PC-3 (cell line): Measurements from ENCODE around the gene KNTC1. TPM values are rescaled to one million over a fixed set of nuclear protein-coding genes. Genes with fewer than 3 reads are reported as not detected.
A peak's percentile ranks its signal among the peaks of the same experiment; 100 is the strongest.

ENCODE experiments used
- ATAC-seq: fragments of 200-7000 bp; cut with Tn5 transposase; 2 replicates; pipeline ENCODE4 v1.9.1; 2020; ENCODE audit warnings: mild to moderate bottlenecking, moderate library complexity
- BruUV-seq: library from RNA; stranded (reverse); fragments of 400-500 nt; replicated peaks from 2 replicates; lab custom pipeline; 2021; lab: Mats Ljungman, UMichigan
- CTCF ChIA-PET: fragments of 300-600 bp; sonication (Branson Sonifier 250); formaldehyde crosslinking; loops from one replicate; lab custom pipeline; 2022; ENCODE audit warnings: antibody characterized with exemption; lab: Charles Lee
- POLR2A ChIA-PET: fragments of 300-600 bp; sonication (Branson Sonifier 250); formaldehyde crosslinking; loops from one replicate; lab custom pipeline; 2022; ENCODE audit warnings: antibody characterized with exemption; ENCODE audit not compliant: unreplicated experiment; lab: Charles Lee
- DNase-seq: peaks from one replicate; pipeline ENCODE4 v3.0.0-alpha.2; 2015
- H2AFZ ChIP-seq: fragments of 300-600 bp; sonication (generic); 2 replicates; pipeline ENCODE4 v1.6.0; 2016; ENCODE audit warnings: antibody characterized with exemption, low read length
- H3F3A ChIP-seq: fragments of 300-600 bp; sonication (generic); one replicate; pipeline ENCODE4 v1.6.0; 2017; ENCODE audit warnings: antibody characterized with exemption, low read length, control low read depth, mild to moderate bottlenecking; ENCODE audit not compliant: unreplicated experiment
- H3K27ac ChIP-seq: fragments of 300-600 bp; sonication (generic); 2 replicates; pipeline ENCODE4 v1.5.1; 2016; ENCODE audit warnings: mild to moderate bottlenecking, low read length
- H3K27me3 ChIP-seq: fragments of 300-600 bp; sonication (generic); 2 replicates; pipeline ENCODE4 v1.6.1; 2016; ENCODE audit warnings: low read length, mixed read lengths
- H3K36me3 ChIP-seq: fragments of 300-600 bp; sonication (generic); 2 replicates; pipeline ENCODE4 v1.6.1; 2016; ENCODE audit warnings: low read depth, mixed run types, low read length, mixed read lengths
- H3K4me1 ChIP-seq: fragments of 300-600 bp; sonication (generic); 2 replicates; pipeline ENCODE4 v1.5.1; 2016; ENCODE audit warnings: low read length; ENCODE audit not compliant: insufficient read depth
- H3K4me2 ChIP-seq: fragments of 300-600 bp; sonication (generic); 2 replicates; pipeline ENCODE4 v1.6.0; 2016; ENCODE audit warnings: low read length
- H3K4me3 ChIP-seq: fragments of 300-600 bp; sonication (generic); 2 replicates; pipeline ENCODE4 v1.5.1; 2016; ENCODE audit warnings: mild to moderate bottlenecking, low read length, mixed read lengths
- H3K79me2 ChIP-seq: fragments of 300-600 bp; sonication (generic); 2 replicates; pipeline ENCODE4 v1.6.1; 2017; ENCODE audit warnings: low read length, mixed read lengths
- H3K9ac ChIP-seq: fragments of 300-600 bp; sonication (generic); 2 replicates; pipeline ENCODE4 v1.6.0; 2016; ENCODE audit warnings: mild to moderate bottlenecking, low read length
- H3K9me2 ChIP-seq: fragments of 300-600 bp; sonication (generic); replicated peaks from 2 replicates; pipeline ENCODE4 v1.6.1; 2016; ENCODE audit warnings: mixed run types, low read length, mixed read lengths
- H3K9me3 ChIP-seq: fragments of 300-600 bp; sonication (generic); 2 replicates; pipeline ENCODE4 v1.6.1; 2016; ENCODE audit warnings: low read length, mixed read lengths
- H4K20me1 ChIP-seq: fragments of 300-600 bp; sonication (generic); 2 replicates; pipeline ENCODE4 v1.6.1; 2016; ENCODE audit warnings: low read length, mixed read lengths
- EZH2 ChIP-seq: fragments of 300-600 bp; sonication (generic); IDR thresholded peaks from one replicate; pipeline ENCODE4 v1.6.1; 2017; ENCODE audit warnings: antibody characterized with exemption, mild to moderate bottlenecking, low read length; ENCODE audit not compliant: unreplicated experiment
- EZH2phosphoT487 ChIP-seq: fragments of 300-600 bp; sonication (generic); IDR thresholded peaks from 2 replicates; pipeline ENCODE4 v1.6.1; 2018; ENCODE audit warnings: mild to moderate bottlenecking, antibody characterized with exemption, low read length, borderline replicate concordance
- intact Hi-C: fragments of 100-400 bp; cut with micrococcal nuclease; formaldehyde crosslinking; loops from 2 replicates; pipeline ENCODE4 v1.9.0; 2023
- total RNA-seq: library from RNA; depleted of rRNA; stranded (reverse); fragments of >200 nt; gene quantifications from 2 replicates; pipeline ENCODE4 v1.2.3, GENCODE V29; 2014
- TF ChIP-seq, protein P1 (sequence below): fragments of 300-600 bp; sonication (generic); conservative IDR thresholded peaks from 2 replicates; pipeline ENCODE4 v1.5.1; 2017; ENCODE audit warnings: antibody characterized with exemption, low read depth, mild to moderate bottlenecking, low read length

The KNTC1 gene
- total RNA-seq, 1 experiment from 2014 or later = 80.3 TPM

DNA sequence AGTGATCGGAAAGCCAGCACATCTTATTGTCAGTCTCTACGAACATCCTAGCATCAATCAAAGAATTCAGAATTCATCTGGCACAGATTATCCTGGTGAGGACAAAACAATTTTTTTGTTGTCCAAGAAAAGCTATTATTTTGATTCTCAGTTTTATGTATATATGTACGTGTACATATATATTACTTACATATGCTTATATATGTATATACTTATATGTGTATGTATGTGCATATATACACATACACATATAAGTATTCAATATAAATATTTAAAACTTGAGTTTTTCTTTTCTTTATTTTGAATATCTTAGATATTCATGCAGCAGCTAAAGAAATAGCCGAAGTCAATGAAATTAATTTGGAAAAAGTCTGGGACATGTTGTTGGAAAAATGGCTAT lies 77.9 kb downstream of the KNTC1 start:
- ATAC-seq (no peak), DNase-seq (no peak)
- no peak overlapping the region for H3K4me2 ChIP-seq
- H3K9me3 ChIP-seq = no peaks in the 10 kb centered on the region
- TF ChIP-seq, protein P1, sequence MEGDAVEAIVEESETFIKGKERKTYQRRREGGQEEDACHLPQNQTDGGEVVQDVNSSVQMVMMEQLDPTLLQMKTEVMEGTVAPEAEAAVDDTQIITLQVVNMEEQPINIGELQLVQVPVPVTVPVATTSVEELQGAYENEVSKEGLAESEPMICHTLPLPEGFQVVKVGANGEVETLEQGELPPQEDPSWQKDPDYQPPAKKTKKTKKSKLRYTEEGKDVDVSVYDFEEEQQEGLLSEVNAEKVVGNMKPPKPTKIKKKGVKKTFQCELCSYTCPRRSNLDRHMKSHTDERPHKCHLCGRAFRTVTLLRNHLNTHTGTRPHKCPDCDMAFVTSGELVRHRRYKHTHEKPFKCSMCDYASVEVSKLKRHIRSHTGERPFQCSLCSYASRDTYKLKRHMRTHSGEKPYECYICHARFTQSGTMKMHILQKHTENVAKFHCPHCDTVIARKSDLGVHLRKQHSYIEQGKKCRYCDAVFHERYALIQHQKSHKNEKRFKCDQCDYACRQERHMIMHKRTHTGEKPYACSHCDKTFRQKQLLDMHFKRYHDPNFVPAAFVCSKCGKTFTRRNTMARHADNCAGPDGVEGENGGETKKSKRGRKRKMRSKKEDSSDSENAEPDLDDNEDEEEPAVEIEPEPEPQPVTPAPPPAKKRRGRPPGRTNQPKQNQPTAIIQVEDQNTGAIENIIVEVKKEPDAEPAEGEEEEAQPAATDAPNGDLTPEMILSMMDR = no peak
- TF ChIP-seq EZH2phosphoT487 = no peak
- no peak for TF ChIP-seq EZH2
- peaks cover 34% of the 10 kb centered on the region for H3K36me3 ChIP-seq
- no peaks in the 10 kb centered on the region for H3K79me2 ChIP-seq
- H3K9me2 ChIP-seq = no peaks in the 10 kb centered on the region
- no peaks in the 10 kb centered on the region for H3K27me3 ChIP-seq
- no peak overlapping the region for H2AFZ ChIP-seq
- ChIA-PET POLR2A (no interaction called here), CTCF (interaction anchor here (0.6 kb wide), 1 partner anchor 402 kb away, joined by 4 read pairs; the partner anchor contains the start of gene B3GNT4)
- BruUV-seq = no TSS peak
- H3F3A ChIP-seq = no peaks in the 10 kb centered on the region
- no peak overlapping the region for H3K9ac ChIP-seq
- intact Hi-C loops = no loop called here
- no peak overlapping the region for H3K27ac ChIP-seq
- H3K4me3 ChIP-seq = no peak overlapping the region
- H3K4me1 ChIP-seq = peaks cover 9% of the 10 kb centered on the region
- H4K20me1 ChIP-seq = no peaks in the 10 kb centered on the region

DNA sequence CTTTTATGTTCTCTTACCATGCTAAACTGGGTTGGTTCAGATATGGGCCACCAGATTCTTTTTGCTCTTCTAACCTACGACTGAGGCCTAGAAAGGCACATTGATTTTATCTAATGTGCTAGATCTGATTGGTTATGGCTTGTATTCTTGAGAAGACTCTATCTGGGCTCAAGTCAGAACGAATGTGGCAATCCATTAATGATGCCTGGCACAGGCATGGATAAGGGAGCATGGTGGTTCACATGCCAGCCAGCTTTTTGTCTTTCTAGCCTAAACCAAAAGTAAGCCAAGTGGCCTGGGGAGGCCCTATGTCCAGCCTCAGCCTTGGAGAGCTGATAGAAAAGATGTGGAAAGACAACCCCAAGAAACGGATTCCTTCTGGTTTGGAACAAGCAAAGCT lies 82.7 kb downstream of the KNTC1 start:
- H3K27ac ChIP-seq = peak overlapping the region; percentile 89
- no peaks in the 10 kb centered on the region for H3K9me3 ChIP-seq
- peaks cover 48% of the 10 kb centered on the region for H3K36me3 ChIP-seq
- peaks cover 7% of the 10 kb centered on the region for H3F3A ChIP-seq
- ATAC-seq = no peak
- no peaks in the 10 kb centered on the region for H3K27me3 ChIP-seq
- peak overlapping the region; percentile 72 for H3K4me2 ChIP-seq
- H3K9ac ChIP-seq = peak overlapping the region; percentile 61
- ChIA-PET CTCF (no interaction called here), POLR2A (no interaction called here)
- H3K4me3 ChIP-seq = peak overlapping the region; percentile 30; the same call in 1 of the 2 replicates
- DNase-seq = no peak
- H3K9me2 ChIP-seq = no peaks in the 10 kb centered on the region
- no TSS peak for BruUV-seq
- intact Hi-C loops = loop anchor here (2.0 kb wide), 2 partner anchors 21 to 83 kb away; partner anchors contain the start of genes KNTC1 and RSRC2
- no peak overlapping the region; the same call in 1 of the 2 replicates for H2AFZ ChIP-seq
- no peaks in the 10 kb centered on the region for H3K79me2 ChIP-seq
- peaks cover 26% of the 10 kb centered on the region for H3K4me1 ChIP-seq
- TF ChIP-seq EZH2phosphoT487 = no peak
- TF ChIP-seq, protein P1 = no peak
- TF ChIP-seq EZH2 = no peak
- no peaks in the 10 kb centered on the region for H4K20me1 ChIP-seq

DNA sequence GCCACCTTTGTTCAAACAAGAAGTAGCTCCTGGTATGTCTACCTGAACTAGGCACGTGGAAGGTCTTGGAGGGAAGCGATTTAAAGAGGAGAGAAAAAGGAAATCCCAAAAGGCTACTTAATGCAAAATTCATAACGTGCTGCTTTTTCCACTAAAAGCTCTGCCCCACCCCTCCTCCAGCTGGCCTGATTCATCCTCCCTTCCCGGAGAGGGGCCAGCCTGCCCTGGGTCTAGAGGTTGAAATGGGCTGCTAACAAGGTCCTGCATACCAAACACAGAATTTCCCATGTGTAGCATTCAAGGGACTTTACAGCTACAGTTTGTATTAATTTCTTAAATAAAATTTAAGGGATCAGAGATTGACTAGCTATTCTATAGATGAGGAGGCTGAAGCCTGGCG lies 83.2 kb downstream of the KNTC1 start:
- H3K36me3 ChIP-seq = peaks cover 50% of the 10 kb centered on the region
- no peaks in the 10 kb centered on the region for H3K9me3 ChIP-seq
- peak overlapping the region; percentile 61 for H3K9ac ChIP-seq
- no peaks in the 10 kb centered on the region for H3K9me2 ChIP-seq
- intact Hi-C loops = loop anchor here (2.0 kb wide), 2 partner anchors 21 to 83 kb away; partner anchors contain the start of genes KNTC1 and RSRC2
- POLR2A ChIA-PET = interaction anchor here (0.6 kb wide), 4 partner anchors 52 to 156 kb away, joined by 3 to 4 read pairs (median 3); partner anchors contain the start of gene ZCCHC8
- peak overlapping the region; percentile 30 for H3K4me3 ChIP-seq
- DNase-seq (peak; percentile 22), ATAC-seq (peak; percentile 53)
- no peaks in the 10 kb centered on the region for H3K79me2 ChIP-seq
- BruUV-seq = no TSS peak
- H3K27ac ChIP-seq = peak overlapping the region; percentile 89
- H3F3A ChIP-seq = peaks cover 7% of the 10 kb centered on the region
- no peak for TF ChIP-seq EZH2
- TF ChIP-seq, protein P1 = no peak
- no peak for TF ChIP-seq EZH2phosphoT487
- peak overlapping the region; percentile 72 for H3K4me2 ChIP-seq
- H3K27me3 ChIP-seq = no peaks in the 10 kb centered on the region
- no peaks in the 10 kb centered on the region for H4K20me1 ChIP-seq
- no peak overlapping the region for H2AFZ ChIP-seq
- CTCF ChIA-PET = interaction anchor here (0.5 kb wide), 1 partner anchor 25 kb away, joined by 5 read pairs; no protein-coding TSS in a partner anchor
- H3K4me1 ChIP-seq = peaks cover 26% of the 10 kb centered on the region
